ENCODE data around the gene AZIN2. TPM values are rescaled to one million over a fixed set of nuclear protein-coding genes. Genes with fewer than 3 reads are reported as not detected.
"Not testable (repeated sequence)": the region's sequence is repeated elsewhere in the genome, so short reads cannot be mapped to it uniquely, and the experiment has no call there.

The AZIN2 gene
- total and polyA plus RNA-seq, 9 donors: 4.1 to 15.7 (median 9.4) TPM

- Histone ChIP-seq H3K4me3 (no peak overlapping the region), H3K27ac (no peak overlapping the region), H3K36me3 (no peaks in the 10 kb centered on the region), H3K4me1 (ENCODE audit: insufficient read depth) (peaks cover 2% of the 10 kb centered on the region), H3K27me3 (no peaks in the 10 kb centered on the region), H3K9me3 (no peaks in the 10 kb centered on the region)
- DNase-seq: no peak
- intact Hi-C loops (cut with DNase I): loop anchor here in 2 of 4 donors (10.0 kb wide), 2 partner anchors 368 to 518 kb away; no protein-coding TSS in a partner anchor
- no peak for TF ChIP-seq EP300 (IDR thresholded peaks at IDR 0.05)
- no peak for TF ChIP-seq POLR2A (IDR thresholded peaks at IDR 0.05)
- TF ChIP-seq, protein P1, sequence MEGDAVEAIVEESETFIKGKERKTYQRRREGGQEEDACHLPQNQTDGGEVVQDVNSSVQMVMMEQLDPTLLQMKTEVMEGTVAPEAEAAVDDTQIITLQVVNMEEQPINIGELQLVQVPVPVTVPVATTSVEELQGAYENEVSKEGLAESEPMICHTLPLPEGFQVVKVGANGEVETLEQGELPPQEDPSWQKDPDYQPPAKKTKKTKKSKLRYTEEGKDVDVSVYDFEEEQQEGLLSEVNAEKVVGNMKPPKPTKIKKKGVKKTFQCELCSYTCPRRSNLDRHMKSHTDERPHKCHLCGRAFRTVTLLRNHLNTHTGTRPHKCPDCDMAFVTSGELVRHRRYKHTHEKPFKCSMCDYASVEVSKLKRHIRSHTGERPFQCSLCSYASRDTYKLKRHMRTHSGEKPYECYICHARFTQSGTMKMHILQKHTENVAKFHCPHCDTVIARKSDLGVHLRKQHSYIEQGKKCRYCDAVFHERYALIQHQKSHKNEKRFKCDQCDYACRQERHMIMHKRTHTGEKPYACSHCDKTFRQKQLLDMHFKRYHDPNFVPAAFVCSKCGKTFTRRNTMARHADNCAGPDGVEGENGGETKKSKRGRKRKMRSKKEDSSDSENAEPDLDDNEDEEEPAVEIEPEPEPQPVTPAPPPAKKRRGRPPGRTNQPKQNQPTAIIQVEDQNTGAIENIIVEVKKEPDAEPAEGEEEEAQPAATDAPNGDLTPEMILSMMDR (IDR thresholded peaks at IDR 0.05): no peak
- WGBS, 3 donors: 93 to 96% (median 95%) methylated on average over 2 to 3 of the region's 3 CpGs
These were observed 16.2 kb downstream of the AZIN2 start for GRCh38 chr1:33097137-33097611.

GRCh38 chr1:33097762-33098161 lies 16.8 kb downstream of the AZIN2 start:
- Histone ChIP-seq H3K36me3 (no peaks in the 10 kb centered on the region), H3K4me1 (ENCODE audit: insufficient read depth) (peaks cover 2% of the 10 kb centered on the region), H3K9me3 (no peaks in the 10 kb centered on the region), H3K4me3 (no peak overlapping the region), H3K27ac (no peak overlapping the region), H3K27me3 (no peaks in the 10 kb centered on the region)
- intact Hi-C loops (cut with DNase I): loop anchor here in 2 of 4 donors (10.0 kb wide), 2 partner anchors 367 to 517 kb away; no protein-coding TSS in a partner anchor
- TF ChIP-seq POLR2A (IDR thresholded peaks at IDR 0.05): no peak
- no peak for TF ChIP-seq EP300 (IDR thresholded peaks at IDR 0.05)
- TF ChIP-seq, protein P1 (IDR thresholded peaks at IDR 0.05): no peak
- no peak for DNase-seq
- 86 to 95% (median 90%) methylated on average over 4 of the region's 4 CpGs for WGBS, 3 donors

DNA sequence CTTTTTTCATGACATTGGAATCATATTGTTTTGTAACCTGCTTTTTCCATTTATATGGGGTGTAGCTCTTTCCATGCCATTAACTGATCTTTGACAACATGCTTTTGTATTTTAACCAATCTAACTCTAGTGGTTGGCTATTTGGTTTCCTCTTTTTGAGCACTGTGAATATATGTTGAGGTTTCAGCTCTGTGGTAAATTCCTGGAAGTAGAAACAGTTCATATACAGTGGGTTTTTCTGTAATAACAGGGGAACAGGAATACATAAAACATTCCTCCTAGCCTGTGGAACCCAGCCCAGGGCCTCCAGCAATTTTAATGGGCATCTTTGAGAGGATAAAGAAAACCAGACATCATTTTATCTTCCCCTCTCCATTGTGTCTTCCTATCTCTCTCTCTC lies 17.4 kb downstream of the AZIN2 start:
- TF ChIP-seq POLR2A (IDR thresholded peaks at IDR 0.05) (no peak), EP300 (IDR thresholded peaks at IDR 0.05) (no peak)
- TF ChIP-seq, protein P1 (IDR thresholded peaks at IDR 0.05): no peak
- H3K27ac ChIP-seq: no peak overlapping the region
- intact Hi-C loops (cut with DNase I): loop anchor here in 2 of 4 donors (10.0 kb wide), 2 partner anchors 366 to 516 kb away; no protein-coding TSS in a partner anchor

GRCh38 chr1:33099290-33100118 lies 18.6 kb downstream of the AZIN2 start:
- Histone ChIP-seq H3K4me1 (ENCODE audit: insufficient read depth) (peaks cover 2% of the 10 kb centered on the region), H3K36me3 (no peaks in the 10 kb centered on the region), H3K27me3 (no peaks in the 10 kb centered on the region), H3K27ac (no peak overlapping the region), H3K4me3 (no peak overlapping the region), H3K9me3 (no peaks in the 10 kb centered on the region)
- intact Hi-C loops (cut with DNase I): loop anchor here in 2 of 4 donors (10.0 kb wide), 2 partner anchors 365 to 515 kb away; no protein-coding TSS in a partner anchor
- 52 to 75% (median 68%) methylated on average over 13 of the region's 13 CpGs for WGBS, 3 donors
- TF ChIP-seq, protein P1 (IDR thresholded peaks at IDR 0.05): no peak
- TF ChIP-seq EP300 (IDR thresholded peaks at IDR 0.05) (no peak), POLR2A (IDR thresholded peaks at IDR 0.05) (no peak)
- peak in 1 of 5 donors; percentile 40 for DNase-seq

More for the DNA sequence above, 17.4 kb downstream of the AZIN2 start:
- no peak overlapping the region for H3K4me3 ChIP-seq
- H3K9me3 ChIP-seq: no peaks in the 10 kb centered on the region
- no peaks in the 10 kb centered on the region for H3K36me3 ChIP-seq
- DNase-seq: no peak
- H3K4me1 ChIP-seq (ENCODE audit: insufficient read depth): peaks cover 2% of the 10 kb centered on the region
- H3K27me3 ChIP-seq: no peaks in the 10 kb centered on the region

- intact Hi-C loops (cut with DNase I); H3K27ac ChIP-seq; H3K9me3 ChIP-seq; H3K4me1 ChIP-seq (ENCODE audit: insufficient read depth); H3K27me3 ChIP-seq; H3K4me3 ChIP-seq; DNase-seq; H3K36me3 ChIP-seq: not testable (repeated sequence)
- WGBS, 3 donors: 90 to 94% (median 93%) methylated on average over 4 of the region's 4 CpGs
These were observed 19.1 kb downstream of the AZIN2 start for GRCh38 chr1:33100119-33100415.

All from ovary (tissue), 9 donors.